ENCODE measurements around the gene FHOD1. TPM values are rescaled to one million over a fixed set of nuclear protein-coding genes. Genes with fewer than 3 reads are reported as not detected.

The FHOD1 gene
- total and polyA plus RNA-seq, 9 of the 15 experiments (the other 6 are each of a cell fraction or from before 2014, with no cell fraction given) = 18.7 to 126 (median 32.3) TPM

DNA sequence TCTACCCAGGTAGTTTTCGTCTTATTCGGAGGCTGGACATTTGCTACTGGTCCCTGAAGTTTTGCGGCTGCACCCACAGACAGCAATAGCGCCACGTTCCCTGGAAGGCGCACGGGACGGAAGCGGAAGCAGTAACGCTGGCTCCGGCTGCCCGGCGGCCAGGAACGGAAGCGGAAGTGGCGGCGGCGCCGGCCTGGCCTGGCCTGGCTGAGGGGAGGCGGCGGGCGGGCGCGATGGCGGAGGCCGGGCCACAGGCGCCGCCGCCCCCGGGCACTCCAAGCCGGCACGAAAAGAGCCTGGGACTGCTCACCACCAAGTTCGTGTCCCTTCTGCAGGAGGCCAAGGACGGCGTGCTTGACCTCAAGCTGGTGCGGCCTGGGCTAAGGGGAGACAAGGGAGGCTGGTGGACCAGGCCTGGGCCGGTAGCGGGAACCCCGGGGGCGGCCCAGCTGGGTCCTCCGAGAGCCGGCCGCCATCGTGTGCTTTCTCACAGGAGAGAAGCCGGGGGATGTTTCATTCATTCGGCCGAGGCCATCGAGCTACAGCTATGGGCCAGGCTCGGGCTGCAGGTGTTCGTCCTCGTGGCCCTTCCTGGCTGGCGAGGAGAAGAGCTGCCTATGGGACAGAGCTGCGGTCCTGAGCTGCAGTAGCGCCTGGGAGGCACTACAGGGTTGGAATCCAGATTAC, 55.1 kb downstream of the FHOD1 start, which contains the start of gene E2F4 (continued):
- TF ChIP-seq SP1 (CRISPR knock-in tag; IDR thresholded peaks at IDR 0.05) (peak; percentile 69), ZFX (CRISPR knock-in tag; IDR thresholded peaks at IDR 0.05) (peak; percentile 90), ZNF347 (CRISPR knock-in tag; IDR thresholded peaks at IDR 0.05; ENCODE audit: low read depth) (no peak), ATF6 (CRISPR knock-in tag; IDR thresholded peaks at IDR 0.05) (no peak), E2F3 (CRISPR knock-in tag; IDR thresholded peaks at IDR 0.05) (0 out of 2 replicates have a peak, but pooled peaks have one; percentile 25), ATF1 (CRISPR knock-in tag; IDR thresholded peaks at IDR 0.05) (no peak), ATF1 (tag; IDR thresholded peaks at IDR 0.05) (no peak), SREBF2 (CRISPR knock-in tag; IDR thresholded peaks at IDR 0.05) (no peak), ETS1 (conservative IDR thresholded peaks at IDR 0.05; ENCODE audit: control insufficient read depth, low read depth, low read length) (peak; percentile 89), EGR1 (conservative IDR thresholded peaks at IDR 0.05) (peak; percentile 48), CEBPB (tag; IDR thresholded peaks at IDR 0.05) (no peak), COPS2 (conservative IDR thresholded peaks at IDR 0.05) (no peak), KDM5B (IDR thresholded peaks at IDR 0.05; ENCODE audit: insufficient replicate concordance, low read depth, low read length) (peak; percentile 68), CEBPG (CRISPR knock-in tag; IDR thresholded peaks at IDR 0.05) (peak; percentile 37), CEBPG (tag; conservative IDR thresholded peaks at IDR 0.05 in 1 of 2, IDR thresholded peaks at IDR 0.05 in 1 of 2) (no peak), SIN3A (IDR thresholded peaks at IDR 0.05; ENCODE audit: borderline replicate concordance in 2 of 2, control insufficient read depth in 1 of 2, low read depth in 2 of 2, low read length in 2 of 2) (peak in 1 of 2 experiments; percentile 90; a peak in 2 of 4 replicates), ZNF24 (IDR thresholded peaks at IDR 0.05) (0 out of 2 replicates have a peak, but pooled peaks have one; percentile 8), E2F8 (IDR thresholded peaks at IDR 0.05; ENCODE audit: low read depth, partially characterized antibody) (peak; percentile 85), MAZ (CRISPR knock-in tag; conservative IDR thresholded peaks at IDR 0.05 in 1 of 2, IDR thresholded peaks at IDR 0.05 in 1 of 2) (peak; percentile 71 to 73; a peak in 3 of 4 replicates)
- TF ChIP-seq, protein P1, sequence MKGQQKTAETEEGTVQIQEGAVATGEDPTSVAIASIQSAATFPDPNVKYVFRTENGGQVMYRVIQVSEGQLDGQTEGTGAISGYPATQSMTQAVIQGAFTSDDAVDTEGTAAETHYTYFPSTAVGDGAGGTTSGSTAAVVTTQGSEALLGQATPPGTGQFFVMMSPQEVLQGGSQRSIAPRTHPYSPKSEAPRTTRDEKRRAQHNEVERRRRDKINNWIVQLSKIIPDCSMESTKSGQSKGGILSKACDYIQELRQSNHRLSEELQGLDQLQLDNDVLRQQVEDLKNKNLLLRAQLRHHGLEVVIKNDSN (CRISPR knock-in tag; IDR thresholded peaks at IDR 0.05) = peak; percentile 51; the same call in 1 of the 2 replicates

Data from K562 (cell line).